GM12874 (cell line): ENCODE data around the gene RNF43.

Experiments used
- TF ChIP-seq, protein P1 (sequence below): IDR thresholded peaks from 2 replicates; pipeline ENCODE4 v1.5.1; 2011; ENCODE audit warnings: low read depth, mild to moderate bottlenecking, control low read depth, low read length, moderate library complexity; ENCODE audit not compliant: insufficient read depth

The RNF43 gene

DNA sequence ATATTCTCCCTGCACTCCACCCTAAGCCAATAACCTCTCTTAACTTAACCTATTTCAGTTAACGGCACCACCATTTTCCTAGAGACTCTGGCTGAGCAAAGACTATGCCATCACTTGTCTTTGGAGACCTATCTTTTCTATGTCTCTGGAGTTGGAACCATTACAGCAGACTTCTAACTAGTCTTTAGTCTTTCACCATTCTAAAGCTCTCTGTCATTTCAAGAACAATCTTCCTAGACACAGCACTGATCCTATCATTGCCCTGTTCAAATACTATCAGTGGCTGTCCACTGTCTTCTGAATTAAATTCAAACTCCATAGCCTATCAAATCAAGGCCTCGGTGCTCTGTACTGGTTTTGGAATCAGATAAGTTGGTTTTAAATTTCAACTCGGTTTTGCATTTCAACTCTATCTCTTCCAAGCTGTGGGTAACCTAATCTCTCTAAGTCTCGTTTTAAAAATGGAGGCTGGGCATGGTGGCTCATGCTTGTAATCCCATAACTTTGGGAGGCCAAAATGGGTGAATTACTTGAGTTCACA lies 31.9 kb downstream of the RNF43 start:
- TF ChIP-seq, protein P1, sequence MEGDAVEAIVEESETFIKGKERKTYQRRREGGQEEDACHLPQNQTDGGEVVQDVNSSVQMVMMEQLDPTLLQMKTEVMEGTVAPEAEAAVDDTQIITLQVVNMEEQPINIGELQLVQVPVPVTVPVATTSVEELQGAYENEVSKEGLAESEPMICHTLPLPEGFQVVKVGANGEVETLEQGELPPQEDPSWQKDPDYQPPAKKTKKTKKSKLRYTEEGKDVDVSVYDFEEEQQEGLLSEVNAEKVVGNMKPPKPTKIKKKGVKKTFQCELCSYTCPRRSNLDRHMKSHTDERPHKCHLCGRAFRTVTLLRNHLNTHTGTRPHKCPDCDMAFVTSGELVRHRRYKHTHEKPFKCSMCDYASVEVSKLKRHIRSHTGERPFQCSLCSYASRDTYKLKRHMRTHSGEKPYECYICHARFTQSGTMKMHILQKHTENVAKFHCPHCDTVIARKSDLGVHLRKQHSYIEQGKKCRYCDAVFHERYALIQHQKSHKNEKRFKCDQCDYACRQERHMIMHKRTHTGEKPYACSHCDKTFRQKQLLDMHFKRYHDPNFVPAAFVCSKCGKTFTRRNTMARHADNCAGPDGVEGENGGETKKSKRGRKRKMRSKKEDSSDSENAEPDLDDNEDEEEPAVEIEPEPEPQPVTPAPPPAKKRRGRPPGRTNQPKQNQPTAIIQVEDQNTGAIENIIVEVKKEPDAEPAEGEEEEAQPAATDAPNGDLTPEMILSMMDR: no peak

DNA sequence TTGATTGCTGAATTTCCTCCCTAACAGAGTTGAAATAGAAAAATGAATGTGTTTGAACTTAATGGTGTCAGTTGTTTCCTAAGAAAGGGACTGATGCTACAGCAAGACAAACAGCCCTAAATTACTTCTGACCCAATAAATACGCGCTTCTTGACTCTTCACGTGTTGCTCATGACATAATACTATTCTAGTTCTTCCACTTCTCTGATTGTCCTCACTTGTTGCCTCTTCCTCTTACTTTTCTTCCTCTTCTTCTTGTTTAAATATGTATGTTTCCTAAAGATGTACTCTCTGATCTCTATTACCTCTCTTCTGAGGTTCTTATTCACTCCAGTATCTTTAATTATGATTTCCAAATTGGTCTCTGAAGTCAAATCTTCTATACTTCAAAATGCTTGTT lies 32.4 kb downstream of the RNF43 start:
- TF ChIP-seq, protein P1: no peak

DNA sequence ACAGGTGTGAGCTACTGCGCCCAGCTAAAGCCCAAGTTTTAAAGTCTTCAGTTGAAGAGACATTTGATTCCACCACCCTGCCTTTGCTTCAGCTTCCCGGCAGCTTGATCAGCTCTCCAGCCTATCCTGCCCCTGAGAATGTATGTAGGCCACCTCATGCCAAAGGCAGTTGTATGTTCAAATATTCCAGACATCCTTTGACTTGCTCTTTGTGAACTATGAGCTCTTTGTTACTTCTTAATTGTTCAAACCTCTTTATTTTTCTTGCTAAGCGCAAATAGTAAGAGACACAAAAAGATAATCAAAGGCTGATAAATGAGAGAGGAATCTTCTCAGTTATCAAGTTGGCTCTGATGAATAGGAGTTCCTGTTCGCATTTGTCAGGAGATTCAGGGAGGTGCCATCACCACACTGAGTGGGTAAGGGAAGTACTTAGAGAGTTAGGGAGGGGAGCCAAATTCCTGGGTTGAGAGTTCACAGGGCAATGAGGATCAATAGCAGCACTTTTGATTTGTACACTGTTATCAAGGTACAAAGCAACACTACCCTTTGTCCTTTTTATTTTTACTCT lies 33.4 kb downstream of the RNF43 start:
- TF ChIP-seq, protein P1: no peak

DNA sequence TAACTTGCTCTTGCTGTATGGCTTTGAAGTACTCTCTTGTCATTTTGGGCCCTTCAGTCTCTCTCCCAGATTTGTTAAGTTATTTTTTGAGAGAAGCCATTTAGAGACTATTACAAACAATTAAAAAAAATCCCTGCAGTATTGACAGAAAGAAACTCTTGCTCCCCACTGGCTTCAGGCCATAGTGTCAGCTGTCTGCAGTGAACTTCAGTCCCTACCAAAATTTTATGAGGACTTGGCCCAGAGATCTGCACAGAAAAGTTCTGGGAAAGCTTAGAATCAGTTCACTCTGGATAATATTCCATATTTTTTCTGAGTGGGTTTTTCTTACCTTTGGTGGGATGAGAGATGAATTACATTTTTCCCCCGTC lies 34.5 kb downstream of the RNF43 start:
- TF ChIP-seq, protein P1: no peak

DNA sequence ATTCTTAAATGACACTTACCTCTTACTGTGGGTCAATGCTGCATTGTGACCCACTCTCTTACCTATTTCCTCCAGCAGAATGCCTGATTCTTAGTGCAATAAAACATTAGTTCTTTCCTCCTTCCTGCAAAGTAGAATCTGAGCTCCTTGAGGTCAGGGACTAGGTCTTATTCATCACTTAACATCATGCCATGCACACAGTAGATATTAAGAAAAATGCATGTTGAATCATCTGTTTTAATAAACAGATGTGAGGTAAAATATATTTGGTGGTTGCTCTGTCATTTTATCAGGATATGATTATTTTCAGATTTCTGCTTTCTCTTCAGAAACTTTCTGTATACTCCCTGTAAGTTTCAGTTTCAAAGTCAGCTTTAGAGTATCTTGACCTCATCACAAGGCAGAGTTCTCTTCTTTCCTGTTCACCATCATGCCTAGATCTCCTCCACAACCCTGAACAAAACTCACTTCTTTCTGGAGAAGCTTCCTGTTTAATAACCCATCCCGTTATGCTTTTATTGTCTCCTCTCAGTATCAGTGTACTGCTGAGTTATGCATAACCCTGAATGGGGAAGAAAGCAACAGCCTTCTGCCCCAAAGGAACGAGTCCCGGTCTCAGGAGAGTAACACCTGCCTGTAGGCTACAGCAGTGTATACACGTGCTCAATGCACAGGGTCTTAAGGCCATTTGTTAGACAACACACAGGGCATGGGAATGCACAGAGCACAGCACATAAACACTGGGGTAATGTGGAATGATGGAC lies 35.0 kb downstream of the RNF43 start:
- TF ChIP-seq, protein P1: no peak

DNA sequence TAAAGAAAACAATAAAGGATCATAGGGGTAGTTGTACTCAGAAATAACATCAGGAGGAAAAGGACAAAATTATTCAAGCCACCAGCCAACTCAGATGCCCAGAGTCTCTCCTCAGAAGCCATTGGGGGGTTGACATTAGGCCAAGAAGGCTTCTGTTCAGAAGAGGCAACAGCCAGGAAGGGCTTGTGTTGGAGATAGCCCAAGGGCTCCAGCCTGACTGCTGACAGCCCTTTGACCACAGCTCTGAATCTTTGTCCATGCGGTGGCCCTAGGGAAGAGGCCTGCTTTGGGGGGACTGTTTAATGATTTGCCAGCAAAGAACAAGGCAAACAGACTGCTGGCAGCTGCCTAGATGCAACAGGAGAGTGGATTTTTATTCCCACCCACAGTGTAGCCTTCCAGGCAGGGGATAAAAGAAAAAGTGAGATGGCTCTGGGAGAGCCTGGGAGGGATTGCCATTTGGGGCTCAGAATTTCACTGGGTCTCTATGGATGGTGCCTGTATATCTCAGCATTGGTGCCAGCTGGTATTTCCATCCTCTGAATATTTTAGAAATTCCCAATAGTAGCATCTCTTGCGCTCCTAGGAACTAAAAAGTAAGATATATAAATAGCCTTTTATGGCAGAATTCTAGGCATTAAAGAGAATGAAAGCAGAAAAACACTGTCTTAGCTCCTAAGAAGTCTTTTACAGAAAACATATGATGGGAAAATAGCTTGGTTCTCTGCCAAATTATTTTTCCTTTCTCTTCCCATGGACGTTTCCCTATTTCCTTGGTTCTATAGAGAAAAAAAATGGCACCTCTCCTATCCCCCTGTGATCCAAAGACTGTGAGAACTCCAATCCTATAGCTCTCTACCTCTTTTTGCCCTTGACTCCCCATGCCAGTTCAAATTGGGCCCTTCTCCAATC lies 36.0 kb downstream of the RNF43 start:
- TF ChIP-seq, protein P1: no peak
